DMS 273 treated with DMSO at 0.1 percent for 48 hours (cell line): ENCODE data around the gene ADGRL3.

Experiments used
- DNase-seq: peaks from one replicate; lab custom pipeline; 2025; lab: John Stamatoyannopoulos, UW

ADGRL3 gene

DNA sequence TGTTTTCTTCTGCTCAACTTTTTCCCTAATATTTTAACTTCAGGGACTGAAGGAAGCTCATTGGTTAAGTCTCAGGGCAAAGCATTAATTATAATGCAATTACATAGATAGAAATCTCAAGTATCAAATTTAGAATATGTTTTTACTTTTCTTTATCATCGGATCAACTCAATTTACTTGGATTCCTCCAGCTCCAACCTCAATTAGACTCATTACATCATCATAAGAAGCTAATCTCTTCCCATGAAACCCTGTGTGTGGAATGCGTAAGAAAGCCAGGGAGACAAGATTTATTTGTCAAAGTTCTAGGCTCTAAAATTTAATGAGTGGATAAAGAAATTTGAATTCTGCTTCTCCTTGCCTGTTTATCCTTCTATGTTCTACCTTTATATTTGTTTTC lies 918.4 kb downstream of the ADGRL3 start:
- no peak for DNase-seq

- DNase-seq, result peak; percentile 18
Observed at GRCh38 chr4:62119195-62119594, 919.1 kb downstream of the ADGRL3 start.

GRCh38 chr4:62126064-62126732 lies 926.1 kb downstream of the ADGRL3 start:
- no peak for DNase-seq
